Fibroblast of lung (primary cell): ENCODE data around the gene ICA1. TPM values are rescaled to one million over a fixed set of nuclear protein-coding genes. Genes with fewer than 3 reads are reported as not detected.

ENCODE experiments used
- DNase-seq, 2 donors: peaks; one replicate each; pipeline versions ENCODE4 v3.0.0 to v3.0.0-alpha.2; 2010; ENCODE audit warnings: low read depth in 2 of 2
- H2AFZ ChIP-seq: 2 replicates; pipeline ENCODE4 v1.5.1; 2012; ENCODE audit warnings: low read length, control low read depth, inconsistent platforms
- H3K27ac ChIP-seq: 2 replicates; pipeline ENCODE4 v1.5.1; 2011; ENCODE audit warnings: low read length, control low read depth; ENCODE audit not compliant: insufficient read depth
- H3K27me3 ChIP-seq: 2 replicates; pipeline ENCODE4 v1.5.1; 2011; ENCODE audit warnings: mild to moderate bottlenecking, low read length; ENCODE audit not compliant: control insufficient read depth, insufficient read depth
- H3K36me3 ChIP-seq: 2 replicates; pipeline ENCODE4 v1.5.1; 2011; ENCODE audit warnings: low read length; ENCODE audit not compliant: control insufficient read depth, insufficient read depth
- H3K4me1 ChIP-seq: 2 replicates; pipeline ENCODE4 v1.5.1; 2011; ENCODE audit warnings: low read length; ENCODE audit not compliant: control insufficient read depth, insufficient read depth; ENCODE audit errors: extremely low read depth
- H3K4me2 ChIP-seq: 2 replicates; pipeline ENCODE4 v1.5.1; 2011; ENCODE audit warnings: low read length, control low read depth; ENCODE audit not compliant: insufficient read depth; ENCODE audit errors: extremely low read depth
- H3K4me3 ChIP-seq, 4 experiments: fragments of 200-600 bp in 1 of 4; sonication (generic) in 1 of 4; replicated peaks in 1 of 4; 2 replicates each; pipeline ENCODE4 v1.5.1; 2011 to 2016; ENCODE audit warnings: low read length in 4 of 4, low read depth in 3 of 4, mild to moderate bottlenecking in 3 of 4, control low read depth in 2 of 4, inconsistent platforms in 1 of 4, mixed read lengths in 1 of 4; ENCODE audit not compliant: insufficient read depth in 1 of 4; ENCODE audit errors: control extremely low read depth in 1 of 4
- H3K79me2 ChIP-seq: 2 replicates; pipeline ENCODE4 v1.5.1; 2012; ENCODE audit warnings: mild to moderate bottlenecking, low read length, inconsistent platforms; ENCODE audit not compliant: control insufficient read depth, insufficient read depth
- H3K9ac ChIP-seq: 2 replicates; pipeline ENCODE4 v1.5.1; 2011; ENCODE audit warnings: mild to moderate bottlenecking, low read length, control low read depth; ENCODE audit not compliant: insufficient read depth
- H3K9me3 ChIP-seq: 2 replicates; pipeline ENCODE4 v1.5.1; 2012; ENCODE audit warnings: low read depth, low read length; ENCODE audit not compliant: control insufficient read depth, insufficient read depth
- H4K20me1 ChIP-seq: 2 replicates; pipeline ENCODE4 v1.5.1; 2011; ENCODE audit warnings: low read length; ENCODE audit not compliant: control insufficient read depth, insufficient read depth; ENCODE audit errors: extremely low read depth
- CTCF ChIP-seq, 2 donors: IDR thresholded peaks in 1 of 2; conservative IDR thresholded peaks in 1 of 2; 1 replicate in 1 of 2; 2 replicates in 1 of 2; pipeline ENCODE4 v1.5.1; 2011 to 2012; ENCODE audit warnings: low read length in 2 of 2, control low read depth in 1 of 2, inconsistent platforms in 1 of 2, low read depth in 1 of 2, mild to moderate bottlenecking in 1 of 2
- EZH2 ChIP-seq: IDR thresholded peaks from 2 replicates; pipeline ENCODE4 v1.5.1; 2012; ENCODE audit warnings: low read length, control low read depth, mild to moderate bottlenecking; ENCODE audit errors: missing control alignments
- polyA plus RNA-seq, 2 donors: library from polyadenylated mRNA; depleted of rRNA in 1 of 2; stranded (reverse) in 1 of 2; unstranded in 1 of 2; fragments of >200 nt; gene quantifications; 2 replicates each; pipeline ENCODE4 v1.2.1, GENCODE V29; 2011 to 2012; ENCODE audit warnings: missing spikeins in 1 of 2
- total RNA-seq: library from RNA; depleted of rRNA; stranded (reverse); fragments of >200 nt; gene quantifications from 2 replicates; pipeline ENCODE4 v1.2.1, GENCODE V29; 2014

ICA1 gene
- total and polyA plus RNA-seq, 2 donors (not counting 1 experiment from before 2014, with no cell fraction given), result 0.17 TPM; not detected in 1

- no peak overlapping the region for H3K27ac ChIP-seq
- DNase-seq, result no peak
- H3K4me1 ChIP-seq, result no peaks in the 10 kb centered on the region
- H3K79me2 ChIP-seq, result no peaks in the 10 kb centered on the region
- H3K27me3 ChIP-seq, result no peaks in the 10 kb centered on the region
- no peaks in the 10 kb centered on the region for H3K9me3 ChIP-seq
- TF ChIP-seq CTCF (conservative IDR thresholded peaks at IDR 0.05 in 1 of 2, IDR thresholded peaks at IDR 0.05 in 1 of 2; ENCODE audit: low read depth in 1 of 2, low read length in 2 of 2) (no peak), EZH2 (no peak)
- no peak overlapping the region for H3K4me3 ChIP-seq
- no peak overlapping the region for H3K9ac ChIP-seq
- H3K4me2 ChIP-seq, result no peak overlapping the region
- H2AFZ ChIP-seq, result no peak overlapping the region
- no peaks in the 10 kb centered on the region for H3K36me3 ChIP-seq
- H4K20me1 ChIP-seq, result no peaks in the 10 kb centered on the region
Observed at GRCh38 chr7:8126601-8127167, 135.3 kb downstream of the ICA1 start.

GRCh38 chr7:8125680-8126444 is 136.1 kb downstream of the ICA1 start:
- Histone ChIP-seq H2AFZ (no peak overlapping the region), H3K4me1 (no peaks in the 10 kb centered on the region), H3K27ac (no peak overlapping the region), H3K4me3 (no peak overlapping the region), H3K27me3 (no peaks in the 10 kb centered on the region), H3K36me3 (no peaks in the 10 kb centered on the region), H3K79me2 (no peaks in the 10 kb centered on the region), H3K9ac (no peak overlapping the region), H3K4me2 (no peak overlapping the region), H3K9me3 (no peaks in the 10 kb centered on the region), H4K20me1 (no peaks in the 10 kb centered on the region)
- no peak for DNase-seq
- TF ChIP-seq CTCF (conservative IDR thresholded peaks at IDR 0.05 in 1 of 2, IDR thresholded peaks at IDR 0.05 in 1 of 2; ENCODE audit: low read depth in 1 of 2, low read length in 2 of 2) (no peak), EZH2 (no peak)

- no peaks in the 10 kb centered on the region for H3K4me1 ChIP-seq
- no peaks in the 10 kb centered on the region for H3K9me3 ChIP-seq
- no peak overlapping the region for H3K4me2 ChIP-seq
- no peak for DNase-seq
- no peak overlapping the region for H2AFZ ChIP-seq
- H3K4me3 ChIP-seq, result no peak overlapping the region
- TF ChIP-seq EZH2 (no peak), CTCF (conservative IDR thresholded peaks at IDR 0.05 in 1 of 2, IDR thresholded peaks at IDR 0.05 in 1 of 2; ENCODE audit: low read depth in 1 of 2, low read length in 2 of 2) (no peak)
- H3K79me2 ChIP-seq, result no peaks in the 10 kb centered on the region
- no peak overlapping the region for H3K9ac ChIP-seq
- no peaks in the 10 kb centered on the region for H4K20me1 ChIP-seq
- no peak overlapping the region for H3K27ac ChIP-seq
- H3K36me3 ChIP-seq, result no peaks in the 10 kb centered on the region
- H3K27me3 ChIP-seq, result no peaks in the 10 kb centered on the region
Observed at GRCh38 chr7:8121243-8121642, 140.7 kb downstream of the ICA1 start.
